ENCODE results near the gene LRRC30.

The LRRC30 gene

GRCh38 chr18:7205346-7205745 is 25.5 kb upstream of the LRRC30 start:
- no peak overlapping the region for H2AFZ ChIP-seq (ENCODE audit: low read length, unreplicated experiment)
- no peak overlapping the region for H3K4me3 ChIP-seq (ENCODE audit: low read depth, low read length)
- no peaks in the 10 kb centered on the region for H3K27me3 ChIP-seq (ENCODE audit: insufficient read depth, low read length)
- no peak overlapping the region for H3K27ac ChIP-seq (ENCODE audit: low read depth, low read length)
- H3K36me3 ChIP-seq (ENCODE audit: insufficient read depth, low read length): no peaks in the 10 kb centered on the region
- peaks cover 10% of the 10 kb centered on the region for H3K4me1 ChIP-seq (ENCODE audit: control insufficient read depth, insufficient read depth, low read length, unreplicated experiment)
- H3K79me2 ChIP-seq (ENCODE audit: control insufficient read depth, insufficient read depth, low read length, unreplicated experiment): no peaks in the 10 kb centered on the region

DNA sequence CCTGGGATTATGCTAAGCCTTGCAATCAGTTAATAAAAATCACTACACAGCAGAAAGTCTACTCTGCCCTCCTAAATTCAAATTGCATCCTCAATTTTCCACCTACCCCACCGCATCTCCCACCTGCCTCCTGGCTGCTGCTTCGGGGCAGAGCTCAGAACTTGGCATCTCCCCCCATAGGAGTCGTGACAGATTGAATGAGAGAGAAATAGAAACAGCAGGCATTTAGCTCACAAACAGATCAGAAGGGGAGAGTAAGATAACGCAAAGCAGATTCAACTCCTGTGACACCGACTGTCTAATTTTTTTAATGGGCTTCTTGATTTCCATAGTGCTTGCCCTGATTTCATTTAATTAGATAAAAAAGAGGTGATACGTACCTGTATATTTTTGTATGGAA is 24.7 kb upstream of the LRRC30 start:
- peaks cover 10% of the 10 kb centered on the region for H3K4me1 ChIP-seq (ENCODE audit: control insufficient read depth, insufficient read depth, low read length, unreplicated experiment)
- H3K27ac ChIP-seq (ENCODE audit: low read depth, low read length): no peak overlapping the region
- H3K36me3 ChIP-seq (ENCODE audit: insufficient read depth, low read length): no peaks in the 10 kb centered on the region
- H3K79me2 ChIP-seq (ENCODE audit: control insufficient read depth, insufficient read depth, low read length, unreplicated experiment): no peaks in the 10 kb centered on the region
- H3K27me3 ChIP-seq (ENCODE audit: insufficient read depth, low read length): no peaks in the 10 kb centered on the region
- H2AFZ ChIP-seq (ENCODE audit: low read length, unreplicated experiment): no peak overlapping the region
- H3K4me3 ChIP-seq (ENCODE audit: low read depth, low read length): no peak overlapping the region

DNA sequence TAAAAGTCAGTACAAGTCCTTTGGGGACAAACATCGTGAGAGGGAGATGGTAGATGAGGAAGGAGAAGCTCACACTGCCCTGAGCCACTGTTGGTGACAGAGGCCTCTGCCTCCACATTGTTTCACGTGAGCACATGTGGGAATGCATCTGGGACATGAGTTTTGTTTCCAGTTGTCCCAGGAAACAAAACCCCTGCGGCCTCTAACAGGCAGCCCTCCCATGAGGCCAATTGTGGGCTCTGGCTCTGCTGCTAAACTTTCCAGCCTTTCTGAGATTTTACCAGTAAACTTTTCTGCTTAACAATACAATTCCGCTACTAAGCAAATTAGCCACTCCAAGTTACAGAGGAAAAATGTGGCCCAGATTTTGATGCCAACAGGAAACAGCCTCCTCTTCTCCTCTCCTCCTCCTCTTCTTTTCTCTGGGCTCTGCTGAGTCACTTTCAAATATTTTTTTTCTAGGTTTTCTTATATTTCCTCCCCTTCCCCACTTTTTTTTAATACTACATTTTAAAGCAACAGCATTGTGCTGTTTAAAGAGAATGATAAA is 23.4 kb upstream of the LRRC30 start:
- peaks cover 10% of the 10 kb centered on the region for H3K4me1 ChIP-seq (ENCODE audit: control insufficient read depth, insufficient read depth, low read length, unreplicated experiment)
- H3K27ac ChIP-seq (ENCODE audit: low read depth, low read length): no peak overlapping the region
- no peaks in the 10 kb centered on the region for H3K36me3 ChIP-seq (ENCODE audit: insufficient read depth, low read length)
- H3K79me2 ChIP-seq (ENCODE audit: control insufficient read depth, insufficient read depth, low read length, unreplicated experiment): no peaks in the 10 kb centered on the region
- no peak overlapping the region for H3K4me3 ChIP-seq (ENCODE audit: low read depth, low read length)
- H3K27me3 ChIP-seq (ENCODE audit: insufficient read depth, low read length): peaks cover 6% of the 10 kb centered on the region; the same call in 1 of the 2 replicates
- H2AFZ ChIP-seq (ENCODE audit: low read length, unreplicated experiment): peak overlapping the region; percentile 55

- Histone ChIP-seq H3K4me1 (ENCODE audit: control insufficient read depth, insufficient read depth, low read length, unreplicated experiment) (no peaks in the 10 kb centered on the region), H3K27me3 (ENCODE audit: insufficient read depth, low read length) (peaks cover 12% of the 10 kb centered on the region), H2AFZ (ENCODE audit: low read length, unreplicated experiment) (no peak overlapping the region)
Observed at GRCh38 chr18:7221424-7222155, 9.3 kb upstream of the LRRC30 start.

DNA sequence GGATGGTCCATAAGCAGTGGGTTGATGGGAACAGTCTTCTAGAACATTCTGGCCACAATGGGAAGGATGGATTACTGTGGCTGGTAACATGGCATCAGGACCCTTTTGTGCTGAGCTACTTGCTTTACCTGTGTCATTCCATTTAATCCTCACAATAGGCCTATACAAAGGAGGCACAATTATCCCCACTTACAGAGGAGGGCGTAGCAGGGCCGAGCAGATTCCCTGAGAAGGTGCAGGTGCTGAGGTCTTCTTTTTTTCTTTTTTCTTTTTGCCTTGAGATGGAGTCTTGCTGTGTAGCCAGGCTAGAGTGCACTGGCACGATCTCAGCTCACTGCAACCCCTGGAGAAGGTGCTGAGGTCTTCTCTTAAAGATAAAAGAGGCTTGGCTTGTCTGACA is 6.7 kb upstream of the LRRC30 start:
- Histone ChIP-seq H3K27me3 (ENCODE audit: insufficient read depth, low read length) (peaks cover 22% of the 10 kb centered on the region), H3K4me1 (ENCODE audit: control insufficient read depth, insufficient read depth, low read length, unreplicated experiment) (no peaks in the 10 kb centered on the region)

More at GRCh38 chr18:7221424-7222155, 9.3 kb upstream of the LRRC30 start:
- Histone ChIP-seq H3K79me2 (ENCODE audit: control insufficient read depth, insufficient read depth, low read length, unreplicated experiment) (no peaks in the 10 kb centered on the region), H3K27ac (ENCODE audit: low read depth, low read length) (no peak overlapping the region), H3K4me3 (ENCODE audit: low read depth, low read length) (no peak overlapping the region), H3K36me3 (ENCODE audit: insufficient read depth, low read length) (no peaks in the 10 kb centered on the region)

GRCh38 chr18:7232218-7232617 is 1.3 kb downstream of the LRRC30 start:
- Histone ChIP-seq H3K4me3 (ENCODE audit: low read depth, low read length) (no peak overlapping the region), H3K27me3 (ENCODE audit: insufficient read depth, low read length) (peaks cover 76% of the 10 kb centered on the region)

More for the DNA sequence above, 6.7 kb upstream of the LRRC30 start:
- Histone ChIP-seq H2AFZ (ENCODE audit: low read length, unreplicated experiment) (no peak overlapping the region), H3K36me3 (ENCODE audit: insufficient read depth, low read length) (no peaks in the 10 kb centered on the region), H3K4me3 (ENCODE audit: low read depth, low read length) (no peak overlapping the region), H3K27ac (ENCODE audit: low read depth, low read length) (no peak overlapping the region), H3K79me2 (ENCODE audit: control insufficient read depth, insufficient read depth, low read length, unreplicated experiment) (no peaks in the 10 kb centered on the region)

DNA sequence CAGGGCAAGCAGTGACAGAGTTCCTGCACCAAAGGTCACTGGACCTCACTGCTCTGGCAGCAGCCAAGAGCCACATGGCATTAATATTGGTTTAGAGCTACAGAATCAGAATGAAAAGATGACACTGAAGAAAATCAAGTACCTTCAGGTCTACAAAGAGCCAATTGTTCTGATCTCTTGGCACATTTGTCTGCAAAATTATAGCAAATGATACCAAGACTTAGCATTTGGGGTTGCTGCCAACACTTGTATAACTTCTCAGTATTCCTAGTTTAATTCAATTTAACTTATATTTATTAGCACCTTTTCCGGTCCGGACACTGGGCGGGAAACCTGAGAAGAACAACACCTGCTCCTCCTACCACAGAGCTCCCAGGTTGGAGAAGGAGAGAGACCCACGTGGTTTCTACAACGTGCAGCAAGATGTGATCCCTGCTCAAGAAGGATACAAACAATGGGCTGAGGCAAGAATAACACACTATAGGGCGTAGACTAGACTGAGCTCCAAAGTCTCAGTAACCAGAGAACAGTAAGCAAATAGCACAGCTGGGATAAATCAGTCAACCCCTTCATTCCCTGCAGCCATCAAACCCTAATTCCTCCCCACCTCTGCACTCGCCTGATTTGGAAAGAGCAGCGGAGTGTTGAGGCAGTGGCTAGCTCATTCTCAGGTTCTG is 2.4 kb downstream of the LRRC30 start:
- Histone ChIP-seq H3K27ac (ENCODE audit: low read depth, low read length) (no peak overlapping the region), H3K4me1 (ENCODE audit: control insufficient read depth, insufficient read depth, low read length, unreplicated experiment) (no peaks in the 10 kb centered on the region), H2AFZ (ENCODE audit: low read length, unreplicated experiment) (no peak overlapping the region), H3K27me3 (ENCODE audit: insufficient read depth, low read length) (peaks cover 73% of the 10 kb centered on the region), H3K36me3 (ENCODE audit: insufficient read depth, low read length) (no peaks in the 10 kb centered on the region), H3K4me3 (ENCODE audit: low read depth, low read length) (no peak overlapping the region), H3K79me2 (ENCODE audit: control insufficient read depth, insufficient read depth, low read length, unreplicated experiment) (no peaks in the 10 kb centered on the region)

More at GRCh38 chr18:7232218-7232617, 1.3 kb downstream of the LRRC30 start:
- Histone ChIP-seq H2AFZ (ENCODE audit: low read length, unreplicated experiment) (no peak overlapping the region), H3K36me3 (ENCODE audit: insufficient read depth, low read length) (no peaks in the 10 kb centered on the region), H3K27ac (ENCODE audit: low read depth, low read length) (no peak overlapping the region), H3K79me2 (ENCODE audit: control insufficient read depth, insufficient read depth, low read length, unreplicated experiment) (no peaks in the 10 kb centered on the region), H3K4me1 (ENCODE audit: control insufficient read depth, insufficient read depth, low read length, unreplicated experiment) (no peaks in the 10 kb centered on the region)

GRCh38 chr18:7234091-7234490 is 3.2 kb downstream of the LRRC30 start:
- H3K36me3 ChIP-seq (ENCODE audit: insufficient read depth, low read length): no peaks in the 10 kb centered on the region
- no peaks in the 10 kb centered on the region for H3K4me1 ChIP-seq (ENCODE audit: control insufficient read depth, insufficient read depth, low read length, unreplicated experiment)
- H3K27me3 ChIP-seq (ENCODE audit: insufficient read depth, low read length): peaks cover 69% of the 10 kb centered on the region
- H3K27ac ChIP-seq (ENCODE audit: low read depth, low read length): no peak overlapping the region
- no peak overlapping the region for H2AFZ ChIP-seq (ENCODE audit: low read length, unreplicated experiment)
- H3K4me3 ChIP-seq (ENCODE audit: low read depth, low read length): no peak overlapping the region
- no peaks in the 10 kb centered on the region for H3K79me2 ChIP-seq (ENCODE audit: control insufficient read depth, insufficient read depth, low read length, unreplicated experiment)

GRCh38 chr18:7234956-7235355 is 4.1 kb downstream of the LRRC30 start:
- H3K4me1 ChIP-seq (ENCODE audit: control insufficient read depth, insufficient read depth, low read length, unreplicated experiment): no peaks in the 10 kb centered on the region
- H3K27me3 ChIP-seq (ENCODE audit: insufficient read depth, low read length): peaks cover 63% of the 10 kb centered on the region
- H3K27ac ChIP-seq (ENCODE audit: low read depth, low read length): no peak overlapping the region
- H2AFZ ChIP-seq (ENCODE audit: low read length, unreplicated experiment): no peak overlapping the region
- no peaks in the 10 kb centered on the region for H3K36me3 ChIP-seq (ENCODE audit: insufficient read depth, low read length)
- no peaks in the 10 kb centered on the region for H3K79me2 ChIP-seq (ENCODE audit: control insufficient read depth, insufficient read depth, low read length, unreplicated experiment)
- no peak overlapping the region for H3K4me3 ChIP-seq (ENCODE audit: low read depth, low read length)

DNA sequence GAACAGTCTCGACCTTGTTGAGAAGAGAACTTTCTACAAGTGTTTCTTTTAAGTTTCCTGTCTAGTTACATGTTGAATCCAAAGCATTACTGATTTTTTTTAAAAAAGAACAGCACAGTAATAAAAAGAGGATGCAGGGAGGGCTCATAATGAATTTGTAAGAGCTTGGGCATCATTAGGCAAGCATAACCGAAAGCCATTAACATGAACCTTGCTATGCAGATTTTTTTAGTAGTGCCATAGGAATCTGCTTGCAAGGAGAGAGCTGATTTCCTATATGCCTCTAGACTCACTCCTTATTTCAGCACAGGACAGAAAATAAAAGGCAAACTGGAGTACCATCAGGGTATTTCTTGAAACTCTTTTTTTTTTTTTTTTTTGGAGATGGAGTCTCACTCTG is 5.2 kb downstream of the LRRC30 start:
- no peaks in the 10 kb centered on the region for H3K4me1 ChIP-seq (ENCODE audit: control insufficient read depth, insufficient read depth, low read length, unreplicated experiment)
- no peak overlapping the region for H2AFZ ChIP-seq (ENCODE audit: low read length, unreplicated experiment)
- H3K4me3 ChIP-seq (ENCODE audit: low read depth, low read length): no peak overlapping the region
- no peaks in the 10 kb centered on the region for H3K79me2 ChIP-seq (ENCODE audit: control insufficient read depth, insufficient read depth, low read length, unreplicated experiment)
- no peaks in the 10 kb centered on the region for H3K36me3 ChIP-seq (ENCODE audit: insufficient read depth, low read length)
- H3K27me3 ChIP-seq (ENCODE audit: insufficient read depth, low read length): peaks cover 57% of the 10 kb centered on the region
- no peak overlapping the region for H3K27ac ChIP-seq (ENCODE audit: low read depth, low read length)

DNA sequence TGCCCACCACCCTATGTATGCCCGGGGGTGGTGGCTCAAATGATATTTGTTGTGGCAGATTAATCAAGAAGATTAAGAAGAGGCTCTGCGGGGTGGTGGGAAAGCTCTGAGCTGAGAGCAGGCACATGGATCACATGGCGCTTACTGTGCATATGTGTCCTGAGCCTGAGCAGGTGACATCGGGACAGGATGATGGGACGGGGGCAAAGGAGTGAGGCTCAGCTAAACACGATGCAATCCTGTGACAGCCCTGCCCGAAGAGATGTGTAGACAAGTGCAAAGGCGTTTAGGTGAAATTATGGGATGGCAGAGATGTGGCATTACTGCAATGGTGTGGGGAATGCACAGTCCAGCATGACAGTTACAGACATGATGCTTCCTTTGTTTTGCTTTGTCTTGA is 6.0 kb downstream of the LRRC30 start:
- no peaks in the 10 kb centered on the region for H3K36me3 ChIP-seq (ENCODE audit: insufficient read depth, low read length)
- H3K27ac ChIP-seq (ENCODE audit: low read depth, low read length): no peak overlapping the region
- peaks cover 48% of the 10 kb centered on the region for H3K27me3 ChIP-seq (ENCODE audit: insufficient read depth, low read length)
- no peak overlapping the region for H3K4me3 ChIP-seq (ENCODE audit: low read depth, low read length)
- H3K4me1 ChIP-seq (ENCODE audit: control insufficient read depth, insufficient read depth, low read length, unreplicated experiment): no peaks in the 10 kb centered on the region
- H3K79me2 ChIP-seq (ENCODE audit: control insufficient read depth, insufficient read depth, low read length, unreplicated experiment): no peaks in the 10 kb centered on the region
- no peak overlapping the region for H2AFZ ChIP-seq (ENCODE audit: low read length, unreplicated experiment)
